ENCODE results near the gene USP3.

DNA sequence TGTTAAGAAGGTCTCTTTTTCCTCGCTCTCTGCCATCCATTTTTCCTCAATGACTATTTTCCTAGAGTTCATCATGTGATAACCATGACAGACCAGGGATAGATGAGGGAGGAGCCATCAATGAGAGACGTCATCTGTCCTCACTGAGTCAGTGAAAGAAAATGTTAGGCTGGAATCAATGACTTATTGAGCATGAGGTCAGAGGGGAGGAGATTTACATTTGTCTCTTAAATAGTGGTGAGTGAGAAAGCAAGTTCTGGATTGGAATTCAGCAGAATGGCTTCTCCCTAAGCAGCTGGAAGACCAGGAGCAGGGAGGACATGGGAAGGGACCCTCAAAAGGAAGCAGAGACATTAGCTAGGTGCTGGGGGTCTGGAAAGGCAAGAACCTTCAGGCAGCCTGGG lies 28.2 kb upstream of the USP3 start:
- TF ChIP-seq, protein P1, sequence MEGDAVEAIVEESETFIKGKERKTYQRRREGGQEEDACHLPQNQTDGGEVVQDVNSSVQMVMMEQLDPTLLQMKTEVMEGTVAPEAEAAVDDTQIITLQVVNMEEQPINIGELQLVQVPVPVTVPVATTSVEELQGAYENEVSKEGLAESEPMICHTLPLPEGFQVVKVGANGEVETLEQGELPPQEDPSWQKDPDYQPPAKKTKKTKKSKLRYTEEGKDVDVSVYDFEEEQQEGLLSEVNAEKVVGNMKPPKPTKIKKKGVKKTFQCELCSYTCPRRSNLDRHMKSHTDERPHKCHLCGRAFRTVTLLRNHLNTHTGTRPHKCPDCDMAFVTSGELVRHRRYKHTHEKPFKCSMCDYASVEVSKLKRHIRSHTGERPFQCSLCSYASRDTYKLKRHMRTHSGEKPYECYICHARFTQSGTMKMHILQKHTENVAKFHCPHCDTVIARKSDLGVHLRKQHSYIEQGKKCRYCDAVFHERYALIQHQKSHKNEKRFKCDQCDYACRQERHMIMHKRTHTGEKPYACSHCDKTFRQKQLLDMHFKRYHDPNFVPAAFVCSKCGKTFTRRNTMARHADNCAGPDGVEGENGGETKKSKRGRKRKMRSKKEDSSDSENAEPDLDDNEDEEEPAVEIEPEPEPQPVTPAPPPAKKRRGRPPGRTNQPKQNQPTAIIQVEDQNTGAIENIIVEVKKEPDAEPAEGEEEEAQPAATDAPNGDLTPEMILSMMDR (IDR thresholded peaks at IDR 0.05; ENCODE audit: insufficient read depth, low read length, poor library complexity, severe bottlenecking) = no peak
- no peak for TF ChIP-seq EZH2phosphoT487 (conservative IDR thresholded peaks at IDR 0.05; ENCODE audit: low read length)
